K562 (cell line): ENCODE data around the gene PARK7. TPM values are rescaled to one million over a fixed set of nuclear protein-coding genes. Genes with fewer than 3 reads are reported as not detected.

Experiments used
- BDP1 ChIP-seq: IDR thresholded peaks from 3 replicates; pipeline ENCODE4 v1.6.1; 2011; ENCODE audit not compliant: insufficient read length, insufficient read depth
- JUND ChIP-seq, 2 experiments: IDR thresholded peaks; 2 replicates in 1 of 2; 3 replicates in 1 of 2; pipeline ENCODE4 v1.6.1; 2011; ENCODE audit warnings: borderline replicate concordance in 2 of 2, low read depth in 2 of 2, low read length in 2 of 2, improper control_type of control experiment in 1 of 2, missing biosample characterization in 1 of 2, missing genetic modification characterization in 1 of 2, missing genetic modification reagents in 1 of 2
- MYC ChIP-seq, 2 experiments: fragments of 250-450 bp in 1 of 2; sonication (Bioruptor Pico) in 1 of 2; IDR thresholded peaks; 2 replicates each; pipeline versions ENCODE4 v1.5.1 to v1.6.1; 2012 to 2021; ENCODE audit warnings: low read depth in 2 of 2, borderline replicate concordance in 1 of 2, improper control_type of control experiment in 1 of 2, low read length in 1 of 2, mild to moderate bottlenecking in 1 of 2, moderate library complexity in 1 of 2
- NBN ChIP-seq: fragments of 450-650 bp; IDR thresholded peaks from 2 replicates; pipeline ENCODE4 v1.6.1; 2016; ENCODE audit warnings: low read depth, mild to moderate bottlenecking
- NFE2L1 ChIP-seq: fragments of 450-650 bp; IDR thresholded peaks from 2 replicates; pipeline ENCODE4 v1.6.1; 2016; ENCODE audit warnings: missing genetic modification characterization, low read depth, mild to moderate bottlenecking, missing compliant biosample characterization, moderate library complexity, borderline replicate concordance
- POLR3A ChIP-seq: IDR thresholded peaks from 2 replicates; pipeline ENCODE4 v1.6.1; 2011; ENCODE audit warnings: borderline replicate concordance, mild to moderate bottlenecking, moderate library complexity; ENCODE audit not compliant: insufficient read length, insufficient read depth; ENCODE audit errors: extremely low read depth
- POLR3G ChIP-seq: IDR thresholded peaks from 2 replicates; pipeline ENCODE4 v1.6.1; 2011; ENCODE audit not compliant: insufficient read length, insufficient replicate concordance; ENCODE audit errors: extremely low read depth
- RBM25 ChIP-seq: fragments of 200-400 bp; formaldehyde crosslinking; IDR thresholded peaks from 2 replicates; pipeline ENCODE4 v1.6.1; 2018; ENCODE audit warnings: low read length, low read depth, moderate library complexity; ENCODE audit not compliant: severe bottlenecking
- RFX5 ChIP-seq: IDR thresholded peaks from 2 replicates; pipeline ENCODE4 v1.6.1; 2011; ENCODE audit warnings: low read depth, mild to moderate bottlenecking, improper control_type of control experiment, low read length
- TEAD1 ChIP-seq, 2 experiments: fragments of 450-650 bp in 1 of 2; sonication (generic) in 1 of 2; formaldehyde crosslinking; IDR thresholded peaks; 2 replicates each; pipeline versions ENCODE4 v1.4.0 to v1.8.0; 2020 to 2022; ENCODE audit warnings: mild to moderate bottlenecking in 2 of 2, missing genetic modification reagents in 1 of 2
- ZC3H4 ChIP-seq: sonication (generic); formaldehyde crosslinking; IDR thresholded peaks from 2 replicates; pipeline ENCODE4 v1.9.0; 2021; ENCODE audit warnings: missing genetic modification reagents, borderline replicate concordance
- ZNF165 ChIP-seq: fragments of 250-450 bp; sonication (Bioruptor Pico); IDR thresholded peaks from 2 replicates; pipeline ENCODE4 v1.4.0; 2020; ENCODE audit warnings: borderline replicate concordance
- ZNF274 ChIP-seq: IDR thresholded peaks from 2 replicates; pipeline ENCODE4 v1.6.1; 2011; ENCODE audit warnings: low read depth, mild to moderate bottlenecking, low read length, moderate library complexity, borderline replicate concordance
- polyA plus RNA-seq, 8 experiments: library from polyadenylated mRNA; depleted of rRNA in 4 of 8; stranded (reverse) in 5 of 8; unstranded in 3 of 8; fragments of >200 nt; fragmentation: Nextera tagmentation in 2 of 8; fragmentation: Illumina TruSeq in 1 of 8; extraction: Ambion mirVana in 2 of 8; extraction: Trizol in 1 of 8; gene quantifications; 2 replicates each; pipeline versions ENCODE4 v1.2.1 to v1.2.3, GENCODE V29; 2011 to 2014; ENCODE audit warnings: inconsistent platforms in 1 of 8, missing spikeins in 1 of 8
- total RNA-seq, 7 experiments: library from RNA; depleted of rRNA in 6 of 7; stranded (reverse); fragments of >200 nt in 6 of 7; fragmentation: Illumina TruSeq in 2 of 7; extraction: Trizol in 2 of 7; gene quantifications; 2 replicates each; pipeline versions ENCODE4 v1.2.1 to v1.2.3, GENCODE V29; 2011 to 2021; ENCODE audit warnings: low replicate concordance in 1 of 7
- TF ChIP-seq, protein P1 (sequence below): fragments of 450-650 bp; IDR thresholded peaks from 2 replicates; pipeline ENCODE4 v1.6.1; 2018; ENCODE audit not compliant: partially characterized antibody
- TF ChIP-seq, protein P2 (sequence below): fragments of 250-450 bp; sonication (Bioruptor Pico); IDR thresholded peaks from 2 replicates; pipeline ENCODE4 v1.5.1; 2021; ENCODE audit warnings: mild to moderate bottlenecking

PARK7 gene
- total and polyA plus RNA-seq, 9 of the 15 experiments (the other 6 are each of a cell fraction or from before 2014, with no cell fraction given): 374 to 1,298 (median 484) TPM

DNA sequence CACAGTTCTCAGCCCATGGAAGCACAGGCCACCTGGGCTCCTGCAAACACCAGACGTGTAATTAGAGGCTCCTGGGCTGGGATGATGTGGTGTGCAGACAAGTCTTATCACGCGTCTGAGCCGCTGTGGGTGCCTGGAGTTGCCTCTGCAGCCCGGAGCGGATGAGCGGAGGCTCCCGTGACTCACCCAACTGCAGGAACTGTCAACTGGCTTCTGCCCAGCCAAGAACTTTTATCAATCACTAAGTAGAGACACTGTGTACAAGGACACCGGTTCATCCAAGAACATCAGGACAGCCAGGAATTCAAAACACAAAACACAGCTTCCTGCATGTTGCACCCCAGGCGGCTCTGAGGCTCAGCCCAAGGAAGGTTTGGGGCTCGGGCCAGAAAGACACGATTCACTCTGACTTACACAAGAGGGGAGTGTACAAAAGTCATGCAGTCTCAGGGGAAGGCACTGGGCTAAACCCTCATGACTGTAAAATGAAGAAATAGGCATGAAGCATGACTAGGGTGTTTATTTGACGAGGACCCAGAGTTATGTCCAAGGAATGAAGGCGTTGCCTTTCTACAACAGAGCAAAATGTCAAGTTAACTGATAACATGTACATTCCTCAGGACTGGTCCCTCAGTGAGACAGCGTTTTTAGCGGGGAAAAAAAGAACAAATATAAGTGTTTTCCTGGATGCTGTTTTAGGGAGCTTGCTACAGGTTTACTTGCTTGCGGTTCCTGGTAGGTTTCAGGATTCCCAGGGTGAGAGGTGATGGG is 43.5 kb downstream of the PARK7 start (continued):
- TF ChIP-seq, protein P1, sequence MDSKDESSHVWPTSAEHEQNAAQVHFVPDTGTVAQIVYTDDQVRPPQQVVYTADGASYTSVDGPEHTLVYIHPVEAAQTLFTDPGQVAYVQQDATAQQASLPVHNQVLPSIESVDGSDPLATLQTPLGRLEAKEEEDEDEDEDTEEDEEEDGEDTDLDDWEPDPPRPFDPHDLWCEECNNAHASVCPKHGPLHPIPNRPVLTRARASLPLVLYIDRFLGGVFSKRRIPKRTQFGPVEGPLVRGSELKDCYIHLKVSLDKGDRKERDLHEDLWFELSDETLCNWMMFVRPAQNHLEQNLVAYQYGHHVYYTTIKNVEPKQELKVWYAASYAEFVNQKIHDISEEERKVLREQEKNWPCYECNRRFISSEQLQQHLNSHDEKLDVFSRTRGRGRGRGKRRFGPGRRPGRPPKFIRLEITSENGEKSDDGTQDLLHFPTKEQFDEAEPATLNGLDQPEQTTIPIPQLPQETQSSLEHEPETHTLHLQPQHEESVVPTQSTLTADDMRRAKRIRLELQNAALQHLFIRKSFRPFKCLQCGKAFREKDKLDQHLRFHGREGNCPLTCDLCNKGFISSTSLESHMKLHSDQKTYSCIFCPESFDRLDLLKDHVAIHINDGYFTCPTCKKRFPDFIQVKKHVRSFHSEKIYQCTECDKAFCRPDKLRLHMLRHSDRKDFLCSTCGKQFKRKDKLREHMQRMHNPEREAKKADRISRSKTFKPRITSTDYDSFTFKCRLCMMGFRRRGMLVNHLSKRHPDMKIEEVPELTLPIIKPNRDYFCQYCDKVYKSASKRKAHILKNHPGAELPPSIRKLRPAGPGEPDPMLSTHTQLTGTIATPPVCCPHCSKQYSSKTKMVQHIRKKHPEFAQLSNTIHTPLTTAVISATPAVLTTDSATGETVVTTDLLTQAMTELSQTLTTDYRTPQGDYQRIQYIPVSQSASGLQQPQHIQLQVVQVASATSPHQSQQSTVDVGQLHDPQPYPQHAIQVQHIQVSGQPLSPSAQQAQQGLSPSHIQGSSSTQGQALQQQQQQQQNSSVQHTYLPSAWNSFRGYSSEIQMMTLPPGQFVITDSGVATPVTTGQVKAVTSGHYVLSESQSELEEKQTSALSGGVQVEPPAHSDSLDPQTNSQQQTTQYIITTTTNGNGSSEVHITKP: no peak
- peak; percentile 64; the same call in 1 of the 2 replicates for TF ChIP-seq MYC (IDR thresholded peaks at IDR 0.05; ENCODE audit: low read depth, low read length)
- no peak for TF ChIP-seq MYC (CRISPR knock-in tag; IDR thresholded peaks at IDR 0.05; ENCODE audit: borderline replicate concordance, low read depth)
- no peak for TF ChIP-seq ZNF274
- peak; percentile 95 for TF ChIP-seq JUND (IDR thresholded peaks at IDR 0.05; ENCODE audit: borderline replicate concordance, low read depth, low read length)
- TF ChIP-seq JUND (tag; IDR thresholded peaks at IDR 0.05; ENCODE audit: borderline replicate concordance, low read depth, low read length): peak; percentile 95
- TF ChIP-seq ZC3H4 (CRISPR knock-in tag): no peak
- TF ChIP-seq POLR3G: no peak
- peak; percentile 61; the same call in 1 of the 2 replicates for TF ChIP-seq NBN
- TF ChIP-seq RBM25: no peak
- TF ChIP-seq TEAD1 (CRISPR knock-in tag; IDR thresholded peaks at IDR 0.05): 0 out of 4 replicates have a peak, but pooled peaks have one; percentile 2 to 62
- TF ChIP-seq BDP1: no peak
- TF ChIP-seq, protein P2, sequence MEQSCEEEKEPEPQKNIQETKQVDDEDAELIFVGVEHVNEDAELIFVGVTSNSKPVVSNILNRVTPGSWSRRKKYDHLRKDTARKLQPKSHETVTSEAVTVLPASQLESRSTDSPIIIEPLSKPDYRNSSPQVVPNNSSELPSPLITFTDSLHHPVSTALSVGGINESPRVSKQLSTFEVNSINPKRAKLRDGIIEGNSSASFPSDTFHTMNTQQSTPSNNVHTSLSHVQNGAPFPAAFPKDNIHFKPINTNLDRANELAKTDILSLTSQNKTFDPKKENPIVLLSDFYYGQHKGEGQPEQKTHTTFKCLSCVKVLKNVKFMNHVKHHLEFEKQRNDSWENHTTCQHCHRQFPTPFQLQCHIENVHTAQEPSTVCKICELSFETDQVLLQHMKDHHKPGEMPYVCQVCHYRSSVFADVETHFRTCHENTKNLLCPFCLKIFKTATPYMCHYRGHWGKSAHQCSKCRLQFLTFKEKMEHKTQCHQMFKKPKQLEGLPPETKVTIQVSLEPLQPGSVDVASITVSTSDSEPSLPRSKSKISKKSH (CRISPR knock-in tag): no peak
- TF ChIP-seq NFE2L1: no peak
- TF ChIP-seq ZNF165: no peak
- TF ChIP-seq RFX5: no peak
- no peak for TF ChIP-seq POLR3A
